Measurements from ENCODE around the gene CPT1B.

GRCh38 chr22:50607659-50608020, 29.4 kb upstream of the CPT1B start:
- no peak for TF ChIP-seq E4F1 (IDR thresholded peaks at IDR 0.05; ENCODE audit: borderline replicate concordance, partially characterized antibody)
- TF ChIP-seq CTCF (IDR thresholded peaks at IDR 0.05 in 2 of 3, conservative IDR thresholded peaks at IDR 0.05 in 1 of 3; ENCODE audit: control insufficient read depth in 2 of 3, extremely low read depth in 1 of 3, insufficient read depth in 1 of 3, low read depth in 3 of 3, low read length in 3 of 3): no peak
- TF ChIP-seq SP1 (IDR thresholded peaks at IDR 0.05; ENCODE audit: low read depth, low read length): no peak
- TF ChIP-seq ZZZ3 (IDR thresholded peaks at IDR 0.05; ENCODE audit: control insufficient read depth, insufficient read length, low read depth): no peak
